ENCODE measurements around the gene HTRA2. TPM values are rescaled to one million over a fixed set of nuclear protein-coding genes. Genes with fewer than 3 reads are reported as not detected.

Gene HTRA2
- 40.7 and 63.3 TPM in 2 replicates for total RNA-seq

DNA sequence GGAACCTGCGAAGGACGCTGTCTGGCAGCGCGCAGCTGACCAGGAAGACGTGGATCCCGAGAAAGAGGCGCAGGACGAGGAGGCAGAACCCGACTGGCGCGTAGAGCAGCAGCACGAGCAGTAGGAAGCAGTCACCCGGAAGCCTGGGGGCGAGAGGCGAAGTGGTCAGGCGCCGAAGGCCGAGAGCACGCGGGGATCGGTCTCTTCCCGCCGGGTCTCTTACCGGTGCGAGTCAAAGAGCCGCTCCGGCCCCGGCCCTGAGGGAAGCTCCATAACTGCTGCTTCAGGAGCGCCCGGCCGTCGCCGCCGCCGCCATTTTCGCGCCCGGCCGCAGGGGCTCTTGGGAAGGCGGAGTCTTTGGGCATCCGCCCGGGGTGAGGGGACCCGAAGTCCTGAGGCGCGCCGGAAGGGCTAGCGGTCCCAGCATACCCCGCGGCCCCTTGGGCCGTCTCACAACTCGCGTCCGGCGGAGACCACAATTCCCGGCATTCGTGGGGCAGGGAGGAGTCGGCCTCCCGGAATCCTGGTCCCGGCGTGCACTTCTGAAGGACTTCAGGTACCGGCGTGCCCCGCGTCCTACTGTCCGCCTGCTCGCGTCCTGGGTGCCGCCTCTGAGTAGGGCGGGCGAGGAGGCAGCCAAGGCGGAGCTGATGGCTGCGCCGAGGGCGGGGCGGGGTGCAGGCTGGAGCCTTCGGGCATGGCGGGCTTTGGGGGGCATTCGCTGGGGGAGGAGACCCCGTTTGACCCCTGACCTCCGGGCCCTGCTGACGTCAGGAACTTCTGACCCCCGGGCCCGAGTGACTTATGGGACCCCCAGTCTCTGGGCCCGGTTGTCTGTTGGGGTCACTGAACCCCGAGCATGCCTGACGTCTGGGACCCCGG, at the start of gene HTRA2, which contains the start of gene AUP1:
Gene HTRA2, plus strand, starts transcription at position 577 of the 882 bp plus-strand sequence. Its CDS starts 74 bp downstream, at position 651.
Gene AUP1, minus strand, starts transcription at position 350 of the 882 bp plus-strand sequence. Its CDS starts 77 bp downstream, at position 273.

DNA sequence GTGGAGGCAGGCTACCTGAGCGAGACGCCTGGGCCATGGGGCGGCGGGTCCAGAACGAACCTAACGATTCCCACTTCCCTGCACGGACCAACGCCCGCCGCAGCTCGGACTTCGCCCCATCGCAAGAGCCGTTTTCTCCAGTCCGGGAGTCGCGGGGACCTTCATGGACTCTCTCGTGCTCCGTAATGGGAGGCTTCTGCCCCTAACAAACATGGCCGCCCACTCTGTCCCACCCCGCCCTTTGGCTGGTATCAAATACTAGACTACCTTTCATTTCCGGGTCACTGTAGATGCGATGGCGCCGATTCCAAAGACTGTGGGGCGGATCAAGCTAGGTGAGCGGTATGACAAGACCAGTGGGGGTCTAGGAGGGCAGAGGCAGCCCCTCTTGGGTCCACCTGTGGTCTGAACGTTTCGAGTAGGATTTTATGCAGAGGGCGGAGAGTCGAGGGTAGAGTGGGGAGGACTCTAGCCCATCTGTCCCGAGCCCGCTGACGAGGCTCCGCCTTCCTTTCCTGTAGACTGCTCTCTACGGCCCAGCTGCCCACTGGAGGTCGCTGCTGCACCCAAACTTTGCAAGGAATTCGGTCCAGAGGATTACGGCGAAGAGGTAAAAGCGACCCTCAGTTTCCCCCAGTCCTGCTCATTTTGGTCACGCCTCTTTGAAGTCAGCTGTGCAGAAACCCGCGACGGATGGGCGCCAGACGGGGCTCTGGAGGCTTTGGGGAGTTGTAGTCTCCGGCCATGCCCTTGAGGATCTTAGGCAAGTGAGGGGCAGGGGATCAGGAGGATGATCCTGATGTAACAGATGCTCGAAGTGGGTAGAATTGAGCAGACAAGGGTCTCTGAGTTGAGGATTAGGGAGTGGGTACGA, 46.7 kb upstream of the HTRA2 start, which contains the start of the genes CCDC142 and TTC31:
Gene CCDC142, minus strand, starts transcription at position 198 of the 874 bp plus-strand sequence. Its CDS starts 161 bp downstream, at position 37.
Gene TTC31, plus strand, starts transcription at position 281 of the 874 bp plus-strand sequence. Its CDS starts 15 bp downstream, at position 296.

GRCh38 chr2:74499267-74499939, 30.3 kb upstream of the HTRA2 start, which contains the start of gene LBX2:
Gene LBX2 (minus strand): TSS chr2:74499603. CDS start chr2:74499537, 66 bp downstream.

DNA sequence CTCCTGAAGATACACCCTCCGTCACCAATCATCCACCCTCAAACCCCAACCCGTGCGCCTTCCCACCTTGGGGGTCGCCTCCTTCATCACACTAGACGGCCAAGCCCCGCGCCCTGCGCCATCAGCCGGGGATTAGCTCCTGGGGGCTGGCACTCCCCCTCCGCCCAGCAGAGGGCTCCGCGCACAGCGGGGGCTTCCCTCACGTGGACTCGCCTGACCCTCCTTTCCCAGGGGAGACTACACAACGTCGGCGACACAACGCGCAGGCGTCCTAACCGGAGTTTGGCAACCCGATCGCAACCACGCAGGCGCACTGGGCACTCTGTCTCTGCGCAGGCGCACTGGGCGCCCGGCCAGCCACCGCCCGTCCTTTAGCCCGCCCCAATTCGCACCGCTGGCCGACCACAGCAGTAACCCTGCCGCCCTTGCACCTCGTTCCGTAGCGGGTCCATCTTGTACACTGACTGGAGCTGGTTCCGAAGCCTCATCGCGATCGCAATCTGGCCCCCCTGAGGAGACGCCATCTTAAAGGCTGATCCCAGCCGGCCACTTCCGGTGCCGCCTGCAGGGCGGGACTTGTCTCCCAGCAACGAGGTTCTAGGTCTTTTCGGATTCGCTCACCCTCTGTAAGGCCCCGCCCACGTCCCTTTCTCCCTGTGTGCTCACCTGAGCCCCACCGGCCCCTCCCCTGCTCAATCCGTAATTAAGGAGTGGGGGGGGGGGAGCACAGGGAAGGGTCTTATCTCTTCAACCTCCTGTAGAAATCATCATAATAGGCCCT, 22.4 kb upstream of the HTRA2 start, which contains the start of gene PCGF1:
Gene PCGF1, minus strand, starts transcription at position 551 of the 781 bp plus-strand sequence. Its CDS starts 27 bp downstream, at position 524.

DNA sequence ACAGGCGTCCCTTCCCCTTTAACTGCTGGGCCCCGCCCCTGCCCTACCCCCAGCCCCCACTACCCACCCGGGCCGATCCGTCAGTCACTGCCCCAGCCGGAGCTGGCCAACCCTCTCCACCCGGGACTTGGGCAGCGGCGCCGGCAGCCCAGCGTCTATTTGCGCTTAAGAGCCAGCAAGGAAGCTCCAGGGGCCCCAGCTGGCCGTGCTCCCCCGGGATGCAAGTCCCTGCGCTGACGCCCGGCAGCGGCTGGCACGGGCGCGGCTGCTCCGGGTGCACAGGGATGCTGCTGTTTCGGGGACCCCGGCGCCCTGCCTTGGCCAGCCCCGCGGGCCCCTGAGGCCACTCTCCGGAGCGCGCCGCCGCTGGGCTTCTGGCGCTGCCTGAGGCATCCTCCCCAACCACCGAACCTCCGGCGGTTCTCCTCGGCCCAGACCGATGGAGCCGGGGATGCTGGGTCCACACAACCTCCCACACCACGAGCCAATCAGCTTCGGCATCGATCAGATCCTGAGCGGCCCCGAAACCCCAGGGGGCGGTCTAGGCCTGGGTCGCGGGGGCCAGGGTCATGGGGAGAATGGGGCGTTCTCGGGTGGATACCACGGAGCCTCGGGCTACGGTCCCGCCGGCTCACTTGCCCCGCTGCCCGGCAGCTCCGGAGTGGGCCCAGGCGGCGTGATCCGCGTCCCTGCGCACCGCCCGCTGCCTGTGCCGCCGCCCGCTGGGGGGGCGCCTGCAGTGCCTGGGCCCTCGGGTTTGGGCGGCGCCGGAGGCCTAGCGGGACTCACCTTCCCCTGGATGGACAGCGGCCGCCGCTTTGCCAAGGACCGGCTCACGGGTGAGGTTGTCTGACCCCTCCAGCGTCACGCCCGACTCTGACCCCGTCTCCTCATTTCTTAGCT, 15.1 kb upstream of the HTRA2 start, which contains the start of gene TLX2:
Gene TLX2, plus strand, starts transcription at position 83 of the 903 bp plus-strand sequence. Its CDS starts 357 bp downstream, at position 440.

DNA sequence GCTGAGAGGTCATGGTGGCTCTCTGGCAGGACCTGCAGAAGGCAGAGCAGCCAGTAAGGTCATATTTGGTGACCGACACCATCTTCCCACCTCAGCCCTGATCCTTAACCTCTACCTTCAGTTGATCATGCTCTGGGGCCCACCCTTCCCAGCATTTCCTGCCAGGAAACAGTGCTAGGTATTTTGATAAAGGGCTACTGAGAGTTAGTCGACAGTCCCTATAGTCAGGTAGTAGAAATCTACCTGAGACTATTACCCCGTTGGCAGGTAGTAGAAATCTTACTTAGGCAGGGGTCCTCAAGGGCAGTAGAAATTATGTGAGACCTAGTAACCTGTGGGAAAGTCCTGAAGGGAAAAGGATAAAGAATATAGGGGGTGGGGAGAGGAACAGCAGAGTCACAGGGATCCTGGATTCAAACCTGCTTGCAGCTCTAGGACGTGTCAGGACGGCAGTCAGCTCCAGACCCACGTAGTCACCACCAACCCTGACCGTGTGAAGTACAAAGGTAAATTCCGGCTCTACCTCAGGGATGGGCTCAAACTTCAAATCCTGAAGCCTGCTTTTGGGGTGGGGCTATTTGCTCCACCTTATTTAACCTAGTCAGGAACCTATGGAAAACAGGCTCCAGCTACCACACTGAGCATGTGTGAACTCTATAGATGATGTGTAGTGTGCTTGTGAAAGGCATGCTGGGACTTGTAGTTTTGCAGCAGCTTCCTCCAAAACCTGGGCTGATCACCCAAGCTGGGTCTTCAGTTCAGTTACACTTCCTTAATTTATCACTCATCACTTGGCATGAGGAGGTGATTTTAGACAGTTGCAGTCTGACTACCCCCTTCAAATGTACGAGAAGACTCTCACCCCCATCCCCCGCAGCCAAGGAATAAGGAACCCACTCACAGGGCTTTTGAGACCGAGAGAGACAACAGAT, 3.8 kb upstream of the HTRA2 start, which contains the start of gene DQX1:
Gene DQX1, minus strand, starts transcription at position 515 of the 932 bp plus-strand sequence. Its CDS starts 502 bp downstream, at position 13.

GRCh38 chr2:74553892-74554819, 24.4 kb downstream of the HTRA2 start, which contains the start of the genes DOK1 and LOXL3:
Gene DOK1 (plus strand): TSS chr2:74554720. CDS start chr2:74554755, 35 bp downstream.
Gene LOXL3 (minus strand): TSS chr2:74553942. CDS start chr2:74552634, 1,308 bp downstream.

Other genes with a start within 250 kb of the HTRA2 start
- 0.30 and 0.32 TPM in 2 replicates for gene SLC4A5, start 186.5 kb upstream of the HTRA2 start, total RNA-seq
- 113 and 127 TPM in 2 replicates for gene DCTN1, start 149.6 kb upstream of the HTRA2 start, total RNA-seq
- gene C2orf81, start 108.3 kb upstream of the HTRA2 start, total RNA-seq = 0.46 and 0.65 TPM in 2 replicates
- 47.9 and 65.3 TPM in 2 replicates for gene WDR54, start 108.2 kb upstream of the HTRA2 start, total RNA-seq
- gene RTKN, start 88.0 kb upstream of the HTRA2 start, total RNA-seq = 7.1 and 10.3 TPM in 2 replicates
- gene INO80B, start 74.8 kb upstream of the HTRA2 start, total RNA-seq = 11.7 and 23.1 TPM in 2 replicates
- 30.4 and 30.5 TPM in 2 replicates for gene WBP1, start 71.5 kb upstream of the HTRA2 start, total RNA-seq
- gene MOGS, start 64.6 kb upstream of the HTRA2 start, total RNA-seq = 72.8 and 91.3 TPM in 2 replicates
- 47.7 and 52.4 TPM in 2 replicates for gene MRPL53, start 57.3 kb upstream of the HTRA2 start, total RNA-seq
- 13.6 and 22.9 TPM in 2 replicates for gene CCDC142, start 46.9 kb upstream of the HTRA2 start, total RNA-seq
- 7.1 and 16.3 TPM in 2 replicates for gene TTC31, start 46.9 kb upstream of the HTRA2 start, total RNA-seq
- 1.6 and 1.7 TPM in 2 replicates for gene LBX2, start 30.3 kb upstream of the HTRA2 start, total RNA-seq
- 14.3 and 17.2 TPM in 2 replicates for gene PCGF1, start 22.2 kb upstream of the HTRA2 start, total RNA-seq
- not detected in 2 replicates for gene TLX2, start 15.5 kb upstream of the HTRA2 start, total RNA-seq
- gene DQX1, start 3.7 kb upstream of the HTRA2 start, total RNA-seq = not detected in 2 replicates
- 84.8 and 116 TPM in 2 replicates for gene AUP1, start 227 bp upstream of the HTRA2 start, total RNA-seq
- gene LOXL3, start 24.0 kb downstream of the HTRA2 start, total RNA-seq = 2.9 and 4.4 TPM in 2 replicates
- gene DOK1, start 24.8 kb downstream of the HTRA2 start, total RNA-seq = 15.9 and 21.6 TPM in 2 replicates
- gene M1AP, start 118.4 kb downstream of the HTRA2 start, total RNA-seq = not detected in 2 replicates
- 4.2 and 4.7 TPM in 2 replicates for gene SEMA4F, start 124.3 kb downstream of the HTRA2 start, total RNA-seq

Data from epithelial cell of umbilical artery (primary cell).